Measurements from ENCODE around the gene PIP5K1C. TPM values are rescaled to one million over a fixed set of nuclear protein-coding genes. Genes with fewer than 3 reads are reported as not detected.

PIP5K1C gene
- total and polyA plus RNA-seq, 10 of the 15 experiments (the other 5 are each of a cell fraction or from before 2014, with no cell fraction given), result 0.39 to 19.6 (median 5.3) TPM

- DNase-seq (ENCODE audit: low read depth, low spot score) (no peak), FAIRE-seq (no peak), ATAC-seq (no peak)
- ChIA-PET POLR2A (no interaction called here), RAD21 (ENCODE audit: unreplicated experiment) (no interaction called here), SMC1A (ENCODE audit: uncharacterized antibody, unreplicated experiment) (no interaction called here), CTCF (no interaction called here)
- Histone ChIP-seq H4K20me1 (ENCODE audit: control insufficient read depth, insufficient read depth) (no peaks in the 10 kb centered on the region), H3K27me3 (replicated peaks in 1 of 2; ENCODE audit: control insufficient read depth in 2 of 2, insufficient read depth in 2 of 2, low read length in 1 of 2) (no peaks in the 10 kb centered on the region), H3K79me2 (ENCODE audit: control insufficient read depth, insufficient read depth, low read length) (no peaks in the 10 kb centered on the region), H3K27ac (ENCODE audit: control insufficient read depth, insufficient read depth) (no peak overlapping the region), H2AFZ (ENCODE audit: control insufficient read depth, low read depth, low read length) (no peak overlapping the region), H3K4me2 (ENCODE audit: control insufficient read depth, insufficient read depth) (no peak overlapping the region), H3K9me3 (replicated peaks; ENCODE audit: control insufficient read depth, insufficient read depth, low read length) (no peaks in the 10 kb centered on the region), H3K4me1 (ENCODE audit: control insufficient read depth, insufficient read depth, low read length) (no peaks in the 10 kb centered on the region), H3K4me3 (no peak overlapping the region), H3K9ac (ENCODE audit: control insufficient read depth, insufficient read depth, low read length) (no peak overlapping the region), H3K36me3 (ENCODE audit: control insufficient read depth in 2 of 2, insufficient read depth in 2 of 2, low read length in 1 of 2) (no peaks in the 10 kb centered on the region; a peak in 1 of 4 replicates)
- TF ChIP-seq DPF2 (IDR thresholded peaks at IDR 0.05) (no peak), KDM1A (IDR thresholded peaks at IDR 0.05; ENCODE audit: borderline replicate concordance) (no peak)
- intact Hi-C loops (cut with micrococcal nuclease; ENCODE audit: unreplicated experiment), result no loop called here
- in situ Hi-C loops (cut with MboI), result no loop called here
- no TSS peak for BruUV-seq (replicated peaks)
- WGBS (ENCODE audit: insufficient coverage, insufficient replicate concordance, low lambda C conversion rate, missing lambda C conversion rate), result 98% methylated on average over 17 of the region's 17 CpGs
Observed at GRCh38 chr19:3642296-3642695, 58.0 kb downstream of the PIP5K1C start.

GRCh38 chr19:3641515-3642269, 58.6 kb downstream of the PIP5K1C start:
- H3K9me3 ChIP-seq (replicated peaks; ENCODE audit: control insufficient read depth, insufficient read depth, low read length), result no peaks in the 10 kb centered on the region
- no peak for TF ChIP-seq BACH1 (IDR thresholded peaks at IDR 0.05; ENCODE audit: borderline replicate concordance)
- TF ChIP-seq SP1 (IDR thresholded peaks at IDR 0.05; ENCODE audit: low read depth, low read length), result no peak
- no peak for TF ChIP-seq SIN3A (IDR thresholded peaks at IDR 0.05; ENCODE audit: low read depth, low read length)
- no TSS peak for BruUV-seq (replicated peaks)
- H3K9ac ChIP-seq (ENCODE audit: control insufficient read depth, insufficient read depth, low read length), result no peak overlapping the region
- intact Hi-C loops (cut with micrococcal nuclease; ENCODE audit: unreplicated experiment), result no loop called here
- DNase-seq (ENCODE audit: low read depth, low spot score) (no peak), FAIRE-seq (no peak), ATAC-seq (no peak)
- H3K4me2 ChIP-seq (ENCODE audit: control insufficient read depth, insufficient read depth), result no peak overlapping the region
- ChIA-PET RAD21 (ENCODE audit: unreplicated experiment) (no interaction called here), SMC1A (ENCODE audit: uncharacterized antibody, unreplicated experiment) (no interaction called here), POLR2A (no interaction called here), CTCF (no interaction called here)
- no peaks in the 10 kb centered on the region for H3K4me1 ChIP-seq (ENCODE audit: control insufficient read depth, insufficient read depth, low read length)
- H3K36me3 ChIP-seq (ENCODE audit: control insufficient read depth in 2 of 2, insufficient read depth in 2 of 2, low read length in 1 of 2), result no peaks in the 10 kb centered on the region; a peak in 1 of 4 replicates
- H3K79me2 ChIP-seq (ENCODE audit: control insufficient read depth, insufficient read depth, low read length), result no peaks in the 10 kb centered on the region
- H3K27ac ChIP-seq (ENCODE audit: control insufficient read depth, insufficient read depth), result no peak overlapping the region
- in situ Hi-C loops (cut with MboI), result no loop called here
- no peak overlapping the region for H3K4me3 ChIP-seq
- WGBS (ENCODE audit: insufficient coverage, insufficient replicate concordance, low lambda C conversion rate, missing lambda C conversion rate), result 87% methylated on average over 28 of the region's 28 CpGs
- H3K27me3 ChIP-seq (replicated peaks in 1 of 2; ENCODE audit: control insufficient read depth in 2 of 2, insufficient read depth in 2 of 2, low read length in 1 of 2), result no peaks in the 10 kb centered on the region
- no peak overlapping the region for H2AFZ ChIP-seq (ENCODE audit: control insufficient read depth, low read depth, low read length)
- H4K20me1 ChIP-seq (ENCODE audit: control insufficient read depth, insufficient read depth), result no peaks in the 10 kb centered on the region
